Epidermal melanocyte (primary cell): ENCODE measurements around the gene SHQ1.
A peak's percentile ranks its signal among the peaks of the same experiment; 100 is the strongest.

Experiments
- DNase-seq: peaks from one replicate; pipeline ENCODE4 v3.0.0; 2011; ENCODE audit warnings: low spot score; ENCODE audit not compliant: insufficient read length

Gene SHQ1

DNA sequence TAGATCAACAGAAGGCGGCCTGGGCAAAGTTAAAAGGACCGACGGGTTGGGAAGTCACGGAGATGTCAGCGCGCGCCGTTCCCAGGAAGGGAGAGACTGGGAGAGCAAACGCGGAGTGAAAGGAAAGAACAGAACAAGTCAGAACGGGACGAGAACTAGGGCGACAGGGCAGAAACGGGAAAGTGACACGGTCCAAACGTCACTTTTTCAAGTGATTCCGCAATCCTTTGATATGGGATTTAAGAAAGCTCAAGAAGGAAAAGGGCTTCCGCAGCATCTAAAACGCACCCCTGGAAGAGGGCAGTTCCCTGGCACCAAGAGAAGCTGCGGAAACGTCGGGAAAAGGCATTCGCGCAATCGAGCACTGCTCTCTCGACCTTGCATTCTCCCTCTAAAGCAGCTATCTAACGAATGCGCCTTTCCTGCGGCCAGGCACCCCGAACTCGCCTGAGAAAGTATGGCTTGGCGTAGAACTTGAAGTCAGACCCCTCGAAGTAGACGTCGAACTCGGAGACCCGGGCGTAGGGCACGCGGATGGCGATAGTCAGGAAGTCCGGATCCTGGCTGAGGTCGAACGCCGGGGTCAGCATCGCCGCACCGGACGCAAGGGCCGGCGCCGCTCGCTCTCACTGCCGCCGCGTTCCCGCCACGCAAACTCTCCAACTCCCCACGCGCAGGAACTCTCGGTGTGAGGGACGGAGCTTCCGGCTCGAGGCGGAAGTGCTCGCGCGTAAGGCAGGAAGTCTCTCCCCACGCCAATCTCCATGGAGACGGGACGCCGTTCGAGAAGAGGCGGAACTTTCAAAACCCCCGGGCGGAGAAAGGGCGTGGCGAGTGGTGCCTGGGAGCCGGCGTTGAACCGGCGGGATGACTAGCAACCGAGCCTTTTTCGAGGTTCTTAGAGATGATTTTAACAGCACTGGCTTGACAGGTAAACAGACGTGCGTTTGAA is at the start of gene SHQ1:
SHQ1 (minus strand) TSS at position 695 of the 952 bp plus-strand sequence; CDS start at position 590, 105 bp downstream.
- DNase-seq: peak; percentile 71

DNA sequence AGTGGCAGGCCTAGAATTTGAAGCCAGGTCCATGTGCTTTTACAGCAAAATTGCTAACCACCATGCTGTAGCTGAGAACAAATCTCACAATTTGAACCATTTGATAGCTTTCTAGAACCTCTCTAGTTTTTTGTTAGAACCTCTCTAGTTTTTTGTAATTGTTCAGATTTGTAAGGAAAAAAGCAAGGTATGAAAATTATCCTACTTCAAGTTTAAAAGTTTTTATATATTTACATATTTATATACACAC is 49.4 kb upstream of the SHQ1 start:
- no peak for DNase-seq

DNA sequence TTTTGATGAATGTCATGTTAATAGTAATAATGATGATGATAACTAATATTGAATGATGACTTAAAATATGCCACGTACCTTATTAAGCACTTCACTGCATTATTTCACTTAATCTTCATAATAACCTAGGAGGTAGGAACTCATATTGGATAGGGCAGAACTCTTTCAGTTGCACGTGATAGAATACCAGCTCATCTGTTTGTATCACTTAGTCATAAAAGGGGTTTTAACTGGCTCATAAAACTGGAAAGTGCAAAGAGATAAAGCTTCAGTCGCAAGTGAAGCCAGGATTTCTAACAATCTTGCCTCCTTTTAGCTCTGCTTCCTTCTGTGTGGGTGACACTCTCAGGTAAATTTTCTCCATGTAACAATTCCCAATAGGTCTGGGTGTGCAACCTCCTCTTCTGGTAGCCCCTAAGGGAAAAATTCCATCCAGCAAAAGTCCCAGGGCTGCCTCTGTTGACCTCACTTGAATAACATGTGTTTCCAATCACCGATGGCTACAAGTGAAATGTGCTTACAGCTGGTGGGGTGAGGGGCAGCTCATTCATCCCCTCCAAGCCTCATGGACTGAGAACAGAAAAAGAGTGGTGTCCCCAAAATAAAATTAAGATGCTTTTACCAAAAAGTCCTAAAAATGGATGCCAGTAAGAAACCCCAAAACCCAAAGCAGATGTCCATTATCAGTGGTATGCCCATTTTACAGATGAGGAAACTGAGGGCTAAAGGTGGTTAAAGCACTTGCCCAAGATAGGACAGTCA is 48.9 kb upstream of the SHQ1 start:
- no peak for DNase-seq

DNA sequence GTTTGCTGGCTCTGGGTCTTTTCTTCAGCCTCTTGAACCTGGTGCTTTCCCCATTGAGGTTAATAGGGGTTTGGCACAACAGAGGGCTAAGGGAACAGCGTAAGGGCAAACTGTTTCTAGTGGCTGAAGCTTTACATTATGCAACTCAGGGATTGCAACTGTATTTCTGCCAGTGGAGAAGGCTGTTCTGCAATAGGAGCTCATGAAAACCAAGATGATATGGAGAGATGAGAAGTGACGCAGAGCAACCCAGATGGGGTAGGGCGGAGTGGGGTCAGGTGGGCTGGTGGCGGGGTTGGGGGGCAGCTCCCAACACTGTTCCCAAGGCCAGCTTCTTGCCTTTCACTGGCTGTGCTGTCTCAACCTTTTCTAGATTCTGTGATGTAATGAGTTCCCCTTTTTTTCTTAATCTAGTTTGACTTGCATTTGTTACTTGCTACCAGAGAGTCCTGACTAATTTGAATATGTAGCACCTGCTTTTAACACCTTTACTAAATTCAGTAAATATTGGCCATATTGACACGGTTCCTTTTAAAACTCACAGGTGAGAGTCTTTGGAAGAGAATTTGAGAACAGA is 46.8 kb upstream of the SHQ1 start:
- no peak for DNase-seq

DNA sequence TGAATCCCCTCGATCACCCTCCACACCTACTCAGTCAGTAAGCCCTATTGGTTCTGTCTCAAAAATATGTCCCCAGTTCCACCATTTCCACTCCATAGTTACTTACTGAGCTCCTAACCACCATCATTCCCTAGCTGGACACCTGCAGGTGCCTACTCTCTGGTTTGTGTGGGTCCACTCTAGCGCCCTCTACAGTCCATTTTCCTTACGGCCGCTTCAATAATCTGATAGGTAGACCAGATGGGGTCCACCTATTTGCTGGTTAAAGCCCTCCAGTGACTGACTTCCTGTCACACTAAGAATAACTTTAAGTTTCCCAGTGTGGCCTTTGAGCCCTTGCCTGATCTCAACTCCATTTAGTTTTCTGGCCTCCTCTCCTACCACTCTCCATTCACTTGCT is 44.6 kb upstream of the SHQ1 start:
- no peak for DNase-seq

DNA sequence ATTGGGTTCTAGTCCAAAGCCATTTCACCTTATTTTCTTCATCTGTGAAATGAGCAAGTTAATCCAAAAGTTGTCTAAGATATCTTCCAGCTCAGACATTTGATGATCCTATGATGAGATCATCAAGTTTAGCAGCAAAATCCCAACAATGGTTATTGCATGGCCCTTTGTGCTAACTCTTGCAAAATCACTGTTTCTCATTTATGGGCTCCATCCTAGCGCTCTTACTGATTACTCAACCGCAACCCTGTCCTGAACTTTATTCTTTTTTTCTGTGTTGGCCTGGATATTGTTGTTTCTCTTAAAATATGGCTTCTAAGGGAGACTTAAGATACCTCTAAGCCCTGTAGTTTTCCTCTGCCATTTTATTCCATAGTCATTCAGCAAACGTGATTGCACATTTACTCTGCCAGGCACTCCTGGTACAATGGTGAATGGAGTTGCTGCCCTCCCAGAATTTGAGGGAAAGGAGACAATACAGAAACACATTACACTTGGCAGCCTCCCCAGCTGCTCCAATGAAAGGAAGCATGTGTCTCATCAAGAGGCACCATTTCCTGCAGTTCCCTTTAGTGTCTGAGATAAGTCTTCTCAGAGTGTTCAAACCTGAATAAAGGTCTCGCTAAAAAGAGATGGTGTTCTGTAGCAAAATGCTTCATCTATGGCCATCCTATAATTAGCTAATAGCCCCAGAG is 44.0 kb upstream of the SHQ1 start:
- DNase-seq: peak; percentile 70

DNA sequence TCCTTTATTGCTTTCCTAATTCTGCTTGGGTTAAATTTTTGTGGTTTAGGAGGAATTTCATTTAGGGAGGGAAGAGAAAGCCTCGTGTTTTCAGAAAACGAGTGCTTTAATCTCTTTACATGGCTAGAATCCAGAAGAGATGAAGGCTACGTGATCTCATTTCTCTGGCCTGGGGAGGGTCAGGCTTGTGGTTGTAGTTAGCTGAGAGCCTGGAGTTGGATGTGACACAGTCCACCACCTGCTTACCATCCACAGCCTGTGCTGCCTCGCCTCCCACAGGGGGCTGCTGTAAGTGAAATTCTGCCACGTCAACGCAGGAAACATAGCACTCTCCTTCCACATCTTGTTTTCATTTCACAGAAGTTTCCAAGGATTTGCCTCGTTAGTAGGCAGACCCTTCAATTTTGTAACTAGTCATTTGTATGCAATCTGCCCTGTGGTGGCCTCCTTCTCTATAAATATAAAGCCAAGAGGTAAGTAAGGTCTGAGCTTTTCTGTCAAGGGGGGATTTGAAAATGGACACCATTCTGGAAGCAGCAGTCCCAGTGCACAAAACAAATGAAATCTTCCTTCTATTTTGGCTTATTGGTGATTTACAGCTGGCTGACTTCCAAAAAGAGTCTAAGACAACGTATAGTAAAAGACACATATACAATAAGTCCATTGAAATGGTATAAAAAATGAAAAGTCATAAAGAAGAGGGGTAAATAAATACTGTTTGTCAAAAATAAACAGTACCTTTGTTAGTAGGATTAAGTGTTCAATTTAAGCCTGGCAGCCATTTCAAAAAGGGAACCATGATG is 43.0 kb upstream of the SHQ1 start:
- DNase-seq: peak; percentile 64

DNA sequence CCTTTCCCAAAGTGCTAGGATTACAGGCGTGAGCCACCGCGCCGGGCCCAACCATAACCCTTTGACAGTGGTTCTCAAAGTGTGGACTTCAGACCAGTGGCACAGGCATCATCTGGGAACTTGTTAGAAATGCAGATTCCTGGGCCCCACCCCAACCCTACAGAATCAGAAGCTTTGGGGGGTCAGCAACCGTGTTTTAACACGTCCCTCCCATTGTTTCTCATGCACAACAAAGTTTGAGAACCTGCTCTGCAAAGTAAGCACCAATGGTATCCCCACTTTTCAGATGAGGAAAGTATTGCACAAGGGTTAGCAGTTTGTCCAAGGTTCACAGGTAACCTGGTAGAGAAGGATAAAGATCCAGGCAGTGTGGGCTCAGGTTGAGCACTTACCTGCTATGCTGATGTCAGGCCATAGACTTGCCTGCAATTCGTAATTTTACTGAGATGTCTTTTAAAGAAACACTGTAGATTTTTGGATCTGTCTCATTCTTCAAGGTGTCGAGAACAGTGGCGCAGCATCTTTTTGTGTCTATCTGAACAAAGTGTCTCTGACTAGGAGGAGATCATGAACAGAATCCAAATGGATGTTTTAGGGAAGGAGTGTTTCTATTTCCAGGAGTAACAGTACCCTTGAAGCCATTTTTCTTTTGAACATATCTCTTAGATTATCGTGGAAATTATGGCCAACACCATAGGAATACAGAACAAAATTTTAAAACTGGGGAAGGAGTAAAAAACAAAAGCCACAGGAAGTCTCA is 42.1 kb upstream of the SHQ1 start:
- DNase-seq: no peak

DNA sequence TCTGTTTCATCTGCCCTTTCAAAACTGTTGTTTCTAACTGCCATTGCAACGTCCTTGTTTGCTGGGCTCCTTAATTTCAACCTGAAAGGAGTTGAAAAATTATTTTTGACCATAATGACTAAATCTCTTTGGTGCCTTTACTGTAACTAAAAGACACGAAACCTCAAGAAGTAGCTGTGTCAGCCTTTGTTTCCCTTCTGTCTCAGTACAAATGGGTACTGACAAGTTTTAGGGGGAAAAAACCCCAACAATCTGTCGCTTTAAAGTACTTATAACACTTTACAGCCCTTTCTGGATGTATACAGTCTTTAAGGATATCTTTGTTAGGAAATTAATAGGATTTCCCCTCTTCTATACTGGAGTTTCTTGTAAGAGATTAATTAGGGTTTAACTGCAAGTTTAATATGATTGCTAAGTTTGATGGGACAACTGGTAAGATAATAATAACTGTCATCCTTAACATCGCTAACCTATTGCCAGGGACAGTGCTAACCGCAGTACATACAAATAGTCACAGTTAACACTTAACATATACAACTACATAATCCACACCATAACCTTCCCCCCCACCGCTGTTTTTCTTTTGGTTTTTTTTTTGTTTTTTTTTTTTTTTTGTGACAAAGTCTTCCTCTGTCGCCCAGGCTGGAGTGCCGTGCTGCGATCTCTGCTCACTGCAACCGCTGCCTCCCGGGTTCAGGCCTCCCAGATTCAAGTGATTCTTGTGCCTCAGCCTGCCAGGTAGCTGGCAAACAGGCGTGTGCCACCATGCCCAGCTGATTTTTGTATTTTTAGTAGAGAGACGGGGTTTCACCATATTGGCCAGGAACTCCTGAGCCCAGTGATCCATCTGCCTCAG is 41.3 kb upstream of the SHQ1 start:
- no peak for DNase-seq

DNA sequence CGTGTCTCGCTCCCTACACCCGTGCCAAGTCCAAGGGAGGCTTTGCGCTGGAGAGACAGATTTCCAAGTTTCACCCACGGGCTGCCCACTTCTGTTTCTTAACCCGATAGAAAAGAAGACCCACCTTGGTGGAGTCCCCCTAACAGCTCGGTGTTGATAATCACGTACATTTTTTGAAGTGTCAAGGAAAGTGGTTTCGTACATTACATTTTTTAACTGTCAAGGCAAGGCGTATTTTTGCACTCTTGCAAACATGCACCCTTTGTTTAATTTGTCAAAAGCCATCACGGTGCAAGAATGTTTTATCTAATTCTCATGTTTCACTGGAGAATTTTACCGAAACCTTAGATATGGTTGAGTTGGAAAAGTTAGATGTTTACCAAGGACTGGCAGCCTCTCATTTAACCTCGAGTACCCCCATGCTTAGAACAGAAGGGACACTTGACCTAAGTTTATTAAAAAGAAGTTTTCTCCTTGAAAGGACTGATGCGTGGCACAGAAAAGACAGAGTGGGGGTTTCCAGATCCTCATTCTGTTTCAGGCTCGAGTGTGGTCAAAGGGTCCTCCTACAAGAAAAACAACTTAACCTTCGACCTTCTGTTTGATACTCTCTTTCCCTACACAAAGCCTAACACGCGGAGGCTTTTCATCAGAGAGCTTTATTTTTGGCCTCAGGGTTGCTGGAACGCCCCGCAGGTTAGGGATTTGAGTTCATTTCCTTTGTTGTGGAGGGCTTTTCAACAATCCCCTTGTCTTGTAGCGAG is 40.5 kb upstream of the SHQ1 start:
- no peak for DNase-seq

DNA sequence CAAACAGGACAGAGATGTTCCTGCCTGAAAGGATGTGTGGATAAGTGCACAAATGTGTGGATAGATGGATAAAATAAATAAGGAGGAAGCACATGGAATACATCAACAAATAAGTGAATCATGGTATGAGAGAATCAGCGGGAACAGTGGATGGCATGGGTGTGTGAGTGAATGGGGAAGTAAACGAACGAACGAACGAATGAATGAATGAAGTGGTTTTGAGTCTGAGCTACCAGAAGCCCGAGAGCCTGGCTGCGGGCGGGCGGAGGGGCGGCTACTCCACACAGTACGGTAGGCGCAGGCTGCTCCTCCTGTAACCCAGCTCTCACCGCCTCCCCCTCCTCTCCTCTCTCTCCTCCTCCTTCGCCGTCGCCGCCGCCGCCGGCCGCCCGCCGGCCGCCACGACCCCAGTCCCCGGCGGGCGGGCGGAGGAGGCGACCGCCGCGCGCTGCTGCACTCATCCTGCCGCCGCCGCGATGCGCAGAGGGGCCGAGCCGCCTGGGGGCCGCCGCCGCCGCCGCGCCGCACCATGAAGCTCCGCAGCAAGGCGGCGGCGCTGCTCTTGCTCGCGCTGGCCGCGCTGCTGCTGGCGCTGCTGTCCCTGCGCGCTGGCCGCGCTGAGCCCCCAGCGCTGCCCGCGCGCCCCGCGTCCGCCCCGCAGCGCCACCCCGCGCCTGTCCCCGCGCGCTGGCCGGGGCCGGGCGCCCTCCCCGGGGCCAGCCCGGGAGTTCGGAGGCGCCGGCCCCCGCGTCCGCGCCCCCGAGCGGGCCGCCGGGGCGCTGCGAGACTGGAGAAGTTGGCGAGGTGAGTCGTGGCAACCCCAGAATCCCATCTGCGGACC is 39.7 kb upstream of the SHQ1 start, which contains the start of gene GXYLT2:
GXYLT2 (plus strand) TSS at position 342 of the 841 bp plus-strand sequence; CDS start at position 530, 188 bp downstream.
- no peak for DNase-seq

DNA sequence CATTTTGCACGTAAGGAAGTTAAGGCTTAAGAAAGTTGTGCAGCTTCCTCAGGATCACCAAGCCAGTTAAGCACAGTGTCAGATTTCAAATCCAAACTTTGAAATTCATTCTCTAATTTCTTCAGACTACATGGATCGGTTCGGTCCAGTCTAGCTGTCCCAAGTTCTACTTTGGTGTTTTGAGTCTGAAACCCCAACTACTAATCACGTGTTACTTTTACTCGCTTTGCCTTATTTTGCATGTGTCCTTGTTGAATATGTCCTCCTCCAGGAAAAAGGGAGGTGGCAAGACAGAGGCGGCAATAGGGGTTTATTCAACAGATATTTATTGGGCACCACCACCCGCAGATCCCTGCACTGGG is 39.1 kb upstream of the SHQ1 start:
- DNase-seq: no peak

DNA sequence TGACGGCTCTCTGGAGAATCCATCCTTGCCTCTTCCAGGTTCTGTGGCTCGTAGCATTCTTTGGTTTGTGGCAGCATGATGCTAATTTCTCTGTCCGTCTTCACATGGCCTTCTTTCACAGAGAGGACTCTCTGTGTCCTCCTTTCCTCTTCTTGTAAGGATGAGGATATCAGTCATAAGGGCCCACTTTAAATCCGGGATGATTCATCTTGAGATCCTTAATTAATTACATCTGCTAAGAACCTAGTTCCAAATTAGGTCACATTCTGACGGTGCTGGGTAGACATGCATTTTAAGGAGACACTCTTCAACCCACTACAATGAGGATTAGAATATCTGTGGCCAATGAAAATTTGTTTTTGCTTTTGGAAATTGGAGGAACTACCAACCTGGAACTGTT is 23.9 kb upstream of the SHQ1 start:
- DNase-seq: no peak

DNA sequence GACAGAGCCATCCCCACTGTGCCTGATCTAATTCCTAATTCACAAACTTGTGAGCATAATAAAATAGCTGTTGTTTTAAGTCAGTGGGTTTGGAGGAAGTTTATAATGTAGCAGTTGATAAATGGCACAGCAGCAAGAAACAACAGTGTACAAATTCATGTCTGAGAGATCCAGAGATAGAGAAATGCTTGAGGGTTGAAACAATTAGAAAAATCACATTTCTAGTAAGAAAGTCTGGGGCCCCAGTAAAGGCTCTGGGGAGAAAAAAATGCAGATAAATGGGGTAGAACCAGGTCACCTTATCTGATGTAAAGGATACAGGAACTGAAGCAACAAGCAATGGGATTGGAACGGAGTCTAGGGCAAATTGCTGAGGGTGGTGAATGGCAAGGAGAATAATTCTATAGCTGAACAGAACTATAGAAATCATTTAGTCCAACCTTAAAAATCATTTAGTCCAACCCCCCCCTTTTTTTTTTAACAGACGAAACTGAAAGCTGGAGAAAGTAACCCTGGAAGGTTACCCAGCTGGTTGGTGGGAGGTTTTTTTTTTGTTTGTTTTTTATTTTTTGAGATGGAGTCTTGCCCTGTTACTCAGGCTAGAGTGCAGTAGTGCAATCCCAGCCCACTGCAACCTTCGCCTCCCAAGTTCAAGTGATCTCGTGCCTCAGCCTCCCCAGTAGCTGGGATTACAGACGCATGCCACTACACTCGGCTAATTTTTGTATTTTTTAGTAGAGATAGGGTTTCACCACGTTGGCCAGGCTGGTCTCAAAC is 14.3 kb upstream of the SHQ1 start:
- no peak for DNase-seq

DNA sequence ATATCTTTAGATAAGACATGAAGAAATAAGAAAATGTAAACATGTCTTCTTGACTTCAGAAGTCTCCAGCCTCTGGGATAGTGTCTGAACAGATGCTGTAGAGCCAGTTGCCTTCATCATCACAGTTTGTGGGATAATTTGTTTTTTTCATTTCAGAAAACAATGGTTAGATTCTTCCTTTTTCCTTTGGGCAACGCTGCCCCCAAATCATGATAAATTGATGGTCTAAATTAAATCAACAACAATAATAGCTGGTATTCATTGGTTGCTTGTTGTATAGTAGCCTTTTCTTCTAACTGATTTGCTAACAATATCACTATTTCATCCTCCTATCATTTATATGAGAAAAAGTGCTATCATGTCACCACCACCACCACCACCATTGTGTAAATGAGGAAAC is 12.6 kb upstream of the SHQ1 start:
- DNase-seq: no peak

DNA sequence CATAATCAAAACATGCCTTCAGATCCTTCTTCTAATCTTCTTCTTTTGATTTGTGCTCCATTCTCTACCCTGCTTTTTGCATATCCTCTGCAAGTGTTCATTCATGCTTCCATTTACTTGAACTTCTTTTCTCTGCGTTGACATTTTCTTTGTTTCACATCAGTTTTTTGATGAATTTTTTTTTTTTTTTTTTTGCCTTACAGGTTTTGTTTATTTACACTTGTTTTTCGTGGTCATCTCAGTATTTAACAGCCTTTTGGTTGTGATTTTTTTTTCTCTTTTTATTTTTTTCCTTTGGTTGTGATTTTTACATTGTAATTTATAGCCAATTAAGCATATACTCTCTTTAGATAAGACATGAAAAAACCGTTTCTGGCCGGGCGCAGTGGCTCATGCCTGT is 11.8 kb upstream of the SHQ1 start:
- DNase-seq: no peak

DNA sequence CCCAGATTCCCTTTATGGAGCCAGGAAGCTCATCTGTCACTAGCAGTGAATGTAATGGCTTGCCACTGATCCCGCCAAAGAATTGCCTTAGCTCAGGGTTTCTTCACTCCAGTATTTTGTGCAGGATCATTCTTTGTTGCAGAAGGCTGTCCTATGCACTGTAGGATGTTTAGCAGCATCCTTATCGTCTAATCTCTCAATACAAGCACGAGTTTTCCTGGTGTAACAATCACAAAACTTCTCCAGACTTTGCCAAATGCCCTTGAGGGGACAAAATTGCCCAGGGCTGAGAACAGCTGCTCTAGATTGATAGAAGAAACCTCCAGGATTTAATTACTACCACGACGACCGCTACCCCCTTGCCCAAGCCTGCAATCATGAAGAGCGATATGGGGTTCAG is 6.8 kb upstream of the SHQ1 start:
- no peak for DNase-seq
